Trophoblast cell (in vitro differentiated cells and primary cell): Measurements from ENCODE around the gene GON7.

ENCODE experiments used
- DNase-seq, 2 donors: peaks; one replicate each; pipeline ENCODE4 v3.0.0-alpha.2; 2016
- H2AFZ ChIP-seq: 2 replicates; pipeline ENCODE4 v1.6.1; 2013; ENCODE audit warnings: low read length, moderate library complexity, mild to moderate bottlenecking; ENCODE audit not compliant: insufficient read depth, poor library complexity
- H2AK5ac ChIP-seq: 2 replicates; pipeline ENCODE4 v1.6.1; 2013; ENCODE audit warnings: mild to moderate bottlenecking, low read length
- H2BK120ac ChIP-seq: 2 replicates; pipeline ENCODE4 v1.6.1; 2013; ENCODE audit warnings: low read length, mild to moderate bottlenecking, moderate library complexity; ENCODE audit not compliant: insufficient read depth, poor library complexity
- H2BK12ac ChIP-seq: 2 replicates; pipeline ENCODE4 v1.6.1; 2013; ENCODE audit warnings: mild to moderate bottlenecking, low read length, moderate library complexity
- H2BK5ac ChIP-seq: 2 replicates; pipeline ENCODE4 v1.6.1; 2013; ENCODE audit warnings: low read length, low read depth, moderate library complexity, mild to moderate bottlenecking; ENCODE audit not compliant: poor library complexity
- H3K14ac ChIP-seq: 2 replicates; pipeline ENCODE4 v1.6.1; 2013; ENCODE audit warnings: mild to moderate bottlenecking, low read length
- H3K18ac ChIP-seq: 2 replicates; pipeline ENCODE4 v1.6.1; 2013; ENCODE audit warnings: mild to moderate bottlenecking, low read length
- H3K23ac ChIP-seq: 2 replicates; pipeline ENCODE4 v1.6.1; 2013; ENCODE audit warnings: low read length
- H3K27ac ChIP-seq: 2 replicates; pipeline ENCODE4 v1.5.1; 2013; ENCODE audit warnings: low read depth, mild to moderate bottlenecking, inconsistent platforms, low read length, moderate library complexity
- H3K27me3 ChIP-seq: 2 replicates; pipeline ENCODE4 v1.6.1; 2013; ENCODE audit warnings: inconsistent platforms, mild to moderate bottlenecking, low read length, moderate library complexity; ENCODE audit not compliant: insufficient read depth
- H3K36me3 ChIP-seq, 2 experiments: 1 replicate in 1 of 2; 2 replicates in 1 of 2; pipeline ENCODE4 v1.6.1; 2013; ENCODE audit warnings: low read length in 2 of 2, mild to moderate bottlenecking in 2 of 2, moderate library complexity in 1 of 2; ENCODE audit not compliant: insufficient read depth in 2 of 2, control insufficient read depth in 1 of 2
- H3K4ac ChIP-seq: 2 replicates; pipeline ENCODE4 v1.6.1; 2013; ENCODE audit warnings: low read depth, mild to moderate bottlenecking, low read length, moderate library complexity
- H3K4me1 ChIP-seq, 2 experiments: 1 replicate in 1 of 2; 2 replicates in 1 of 2; pipeline ENCODE4 v1.6.1; 2013; ENCODE audit warnings: low read length in 2 of 2, mild to moderate bottlenecking in 2 of 2, moderate library complexity in 1 of 2; ENCODE audit not compliant: insufficient read depth in 2 of 2, control insufficient read depth in 1 of 2
- H3K4me2 ChIP-seq: 2 replicates; pipeline ENCODE4 v1.6.1; 2013; ENCODE audit warnings: inconsistent platforms, mild to moderate bottlenecking, low read length, moderate library complexity
- H3K4me3 ChIP-seq: 2 replicates; pipeline ENCODE4 v1.5.1; 2013; ENCODE audit warnings: mild to moderate bottlenecking, low read depth, low read length, inconsistent platforms
- H3K79me1 ChIP-seq: one replicate; pipeline ENCODE4 v1.6.1; 2013; ENCODE audit warnings: low read length
- H3K79me2 ChIP-seq: 2 replicates; pipeline ENCODE4 v1.6.1; 2013; ENCODE audit warnings: low read length, mild to moderate bottlenecking; ENCODE audit not compliant: control insufficient read depth, insufficient read depth, poor library complexity
- H3K9ac ChIP-seq: 2 replicates; pipeline ENCODE4 v1.6.1; 2013; ENCODE audit warnings: mild to moderate bottlenecking, low read length
- H3K9me3 ChIP-seq: 2 replicates; pipeline ENCODE4 v1.6.1; 2013; ENCODE audit warnings: low read depth, mild to moderate bottlenecking, control low read depth, inconsistent platforms, low read length; ENCODE audit not compliant: insufficient read depth
- H4K12ac ChIP-seq: 2 replicates; pipeline ENCODE4 v1.6.1; 2013; ENCODE audit warnings: low read depth, mild to moderate bottlenecking, low read length, moderate library complexity
- H4K8ac ChIP-seq: 2 replicates; pipeline ENCODE4 v1.6.1; 2013; ENCODE audit warnings: low read depth, mild to moderate bottlenecking, low read length, moderate library complexity
- H4K91ac ChIP-seq: one replicate; pipeline ENCODE4 v1.6.1; 2013; ENCODE audit warnings: low read depth, mild to moderate bottlenecking, low read length, moderate library complexity
- WGBS: extraction: QIAGEN DNeasy Blood & Tissue Kit; methylation state at CpG from one replicate; pipeline ENCODE4 v1.1.7; 2013; ENCODE audit warnings: missing lambda C conversion rate; ENCODE audit not compliant: insufficient read length, insufficient coverage; ENCODE audit errors: extremely low coverage; 5-methylcytosine and 5-hydroxymethylcytosine counted together

The GON7 gene

DNA sequence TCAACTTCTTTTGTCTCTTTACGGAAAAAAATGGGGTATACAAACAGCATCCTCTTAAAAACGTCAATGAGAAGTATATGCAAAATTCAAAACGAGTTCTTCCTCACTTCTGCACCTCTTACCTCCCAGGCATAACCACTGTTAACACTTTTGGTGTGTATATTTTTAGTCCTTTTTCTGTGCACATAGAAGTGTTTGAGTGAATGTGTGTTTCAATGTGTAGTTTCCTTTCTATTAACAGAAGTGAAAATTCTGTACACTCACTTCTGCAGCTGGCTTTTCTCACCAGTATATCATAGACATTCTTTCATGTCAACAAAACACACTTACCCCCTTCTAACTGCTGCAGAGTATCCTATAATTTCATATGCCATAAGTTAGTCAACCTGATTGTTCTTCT is 5.6 kb upstream of the GON7 start:
- no peak overlapping the region for H2BK120ac ChIP-seq
- H2BK5ac ChIP-seq = no peak overlapping the region
- no peak overlapping the region for H2AK5ac ChIP-seq
- H3K4me1 ChIP-seq = peaks cover 0 to 3% of the 10 kb centered on the region in 2 experiments
- peaks cover under 1% of the 10 kb centered on the region for H3K79me1 ChIP-seq
- no peak overlapping the region for H2AFZ ChIP-seq
- H3K9ac ChIP-seq = no peak overlapping the region
- WGBS = no CpG with 5 or more reads among the region's 3 CpGs
- H3K4me3 ChIP-seq = no peak overlapping the region
- no peak overlapping the region for H3K4ac ChIP-seq
- no peak overlapping the region for H3K14ac ChIP-seq
- H2BK12ac ChIP-seq = no peak overlapping the region
- no peaks in the 10 kb centered on the region for H3K27me3 ChIP-seq
- no peak for DNase-seq
- H4K12ac ChIP-seq = no peak overlapping the region
- H3K23ac ChIP-seq = no peak overlapping the region
- no peak overlapping the region for H3K18ac ChIP-seq
- no peaks in the 10 kb centered on the region for H3K9me3 ChIP-seq
- H3K79me2 ChIP-seq = no peaks in the 10 kb centered on the region
- H3K36me3 ChIP-seq = peaks cover 12 to 18% of the 10 kb centered on the region in 2 experiments
- no peak overlapping the region for H4K91ac ChIP-seq
- H4K8ac ChIP-seq = no peak overlapping the region
- H3K4me2 ChIP-seq = no peak overlapping the region
- H3K27ac ChIP-seq = no peak overlapping the region

DNA sequence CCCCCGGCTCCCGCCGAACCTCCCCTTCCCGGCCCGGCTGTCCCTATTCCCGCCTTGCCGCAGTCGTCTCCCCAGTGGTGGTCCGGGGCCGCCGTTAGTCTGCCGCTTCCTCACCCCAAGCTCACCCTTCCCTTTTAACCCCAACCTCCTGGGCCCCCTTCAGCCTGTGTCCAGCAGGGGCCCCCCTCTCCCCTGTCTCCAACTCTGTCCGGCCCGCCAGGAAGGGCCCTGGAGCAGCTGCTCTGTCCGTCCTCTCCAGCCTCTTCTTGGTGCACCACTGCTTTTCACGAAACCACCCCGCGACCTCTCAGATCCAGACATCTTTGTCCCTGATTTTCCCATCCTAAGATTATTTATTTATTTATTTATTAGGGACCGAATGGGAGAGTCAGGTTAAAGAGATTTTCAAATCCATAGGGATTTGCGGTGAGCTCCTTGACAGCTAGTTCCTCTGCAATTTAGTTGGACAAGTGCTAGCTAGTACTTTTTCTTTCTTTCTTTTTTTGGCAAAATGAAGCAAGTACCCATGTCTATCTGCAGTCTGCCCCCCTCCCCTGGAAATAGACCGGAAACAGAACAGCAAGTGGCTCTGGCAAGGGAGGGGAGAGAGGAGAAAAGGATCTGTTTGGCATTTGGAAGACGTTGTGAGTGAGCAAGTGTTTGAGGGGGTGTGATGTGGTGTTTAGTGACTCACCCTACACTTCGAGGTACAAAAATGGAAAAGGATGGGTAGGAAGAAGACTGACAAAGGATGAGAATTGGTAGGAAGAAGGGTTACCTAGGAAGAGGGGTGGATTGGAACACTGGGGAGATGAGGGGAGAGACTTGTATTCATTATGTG is 823 bp upstream of the GON7 start:
- no peaks in the 10 kb centered on the region for H3K9me3 ChIP-seq
- H3K79me1 ChIP-seq = peaks cover 6% of the 10 kb centered on the region
- H2BK12ac ChIP-seq = no peak overlapping the region
- H4K91ac ChIP-seq = peak overlapping the region; percentile 10
- H3K27me3 ChIP-seq = no peaks in the 10 kb centered on the region
- H3K23ac ChIP-seq = peak overlapping the region; percentile 10
- peaks cover 2 to 5% of the 10 kb centered on the region in 2 experiments for H3K36me3 ChIP-seq
- H3K4me1 ChIP-seq = peaks cover 0 to 5% of the 10 kb centered on the region in 2 experiments
- H3K27ac ChIP-seq = peak overlapping the region; percentile 45
- peak overlapping the region; percentile 9 for H3K14ac ChIP-seq
- H2AFZ ChIP-seq = peak overlapping the region; percentile 86
- H3K4ac ChIP-seq = peak overlapping the region; percentile 43
- peak overlapping the region; percentile 26 for H3K18ac ChIP-seq
- H2BK120ac ChIP-seq = peak overlapping the region; percentile 61
- peak overlapping the region; percentile 48 for H4K12ac ChIP-seq
- H3K79me2 ChIP-seq = peaks cover 5% of the 10 kb centered on the region
- H3K4me2 ChIP-seq = peak overlapping the region; percentile 85
- no CpG with 5 or more reads among the region's 23 CpGs for WGBS
- H3K4me3 ChIP-seq = peak overlapping the region; percentile 93
- H4K8ac ChIP-seq = peak overlapping the region; percentile 44
- H2AK5ac ChIP-seq = no peak overlapping the region
- H2BK5ac ChIP-seq = peak overlapping the region; percentile 15
- H3K9ac ChIP-seq = peak overlapping the region; percentile 85
- peak in 1 of 2 donors; percentile 35 for DNase-seq

DNA sequence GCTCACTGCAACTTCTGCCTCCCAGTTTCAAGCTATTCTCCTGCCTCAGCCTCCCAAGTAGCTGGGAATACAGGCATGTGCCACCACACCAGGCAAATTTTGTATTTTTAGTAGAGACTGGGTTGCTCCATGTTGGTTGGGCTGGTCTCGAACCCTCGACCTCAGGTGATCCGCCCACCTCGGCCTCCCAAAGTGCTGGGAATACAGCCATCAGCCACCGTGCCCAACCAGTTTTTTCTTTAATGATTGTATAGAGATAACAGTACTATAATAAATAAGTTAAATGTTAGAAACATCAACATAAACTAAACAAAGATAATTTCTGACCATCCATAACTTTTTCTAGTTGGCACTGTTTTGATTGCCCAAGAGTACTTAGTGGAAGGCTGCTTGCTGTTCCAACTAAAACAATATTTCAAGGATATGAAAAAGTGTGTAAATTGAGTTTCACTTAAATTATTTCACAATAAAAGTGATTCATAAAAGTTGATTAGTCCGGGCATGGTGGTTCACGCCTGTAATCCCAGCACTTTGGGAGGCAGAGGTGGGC is 5.6 kb downstream of the GON7 start:
- H3K9me3 ChIP-seq = no peaks in the 10 kb centered on the region
- H3K27me3 ChIP-seq = no peaks in the 10 kb centered on the region
- DNase-seq = no peak
- H3K18ac ChIP-seq = no peak overlapping the region
- no peak overlapping the region for H3K27ac ChIP-seq
- no peak overlapping the region for H4K8ac ChIP-seq
- no peak overlapping the region for H3K23ac ChIP-seq
- WGBS = no CpG with 5 or more reads among the region's 7 CpGs
- H2BK120ac ChIP-seq = no peak overlapping the region
- H4K12ac ChIP-seq = no peak overlapping the region
- no peak overlapping the region for H4K91ac ChIP-seq
- H2BK5ac ChIP-seq = no peak overlapping the region
- peaks cover 0 to 4% of the 10 kb centered on the region in 2 experiments for H3K36me3 ChIP-seq
- H3K14ac ChIP-seq = no peak overlapping the region
- no peaks in the 10 kb centered on the region for H3K79me1 ChIP-seq
- H3K4me3 ChIP-seq = no peak overlapping the region
- no peak overlapping the region for H2BK12ac ChIP-seq
- no peak overlapping the region for H3K9ac ChIP-seq
- H2AFZ ChIP-seq = no peak overlapping the region
- H3K4me1 ChIP-seq = peaks cover 0 to 2% of the 10 kb centered on the region in 2 experiments
- H2AK5ac ChIP-seq = no peak overlapping the region
- no peaks in the 10 kb centered on the region for H3K79me2 ChIP-seq
- H3K4me2 ChIP-seq = no peak overlapping the region
- no peak overlapping the region for H3K4ac ChIP-seq

DNA sequence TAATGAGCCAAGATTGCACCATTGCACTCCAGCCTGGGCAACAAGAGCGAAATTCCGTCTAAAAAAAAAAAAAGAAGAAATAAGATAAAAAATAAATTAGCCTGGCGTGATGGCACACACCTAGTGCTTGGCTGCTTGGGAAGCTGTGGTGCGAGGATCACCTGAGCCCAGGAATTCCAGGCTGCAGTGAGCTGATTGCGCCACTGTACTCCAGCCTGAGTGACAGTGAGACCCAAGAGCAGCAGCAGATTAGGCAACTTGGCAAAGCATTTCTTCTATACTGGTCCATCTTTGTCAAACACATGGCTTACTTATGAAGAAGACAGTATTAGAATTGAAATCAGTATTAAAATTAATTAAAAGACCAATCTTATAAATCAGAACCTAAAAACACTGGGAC is 6.3 kb downstream of the GON7 start:
- H4K91ac ChIP-seq = no peak overlapping the region
- no peak overlapping the region for H2BK12ac ChIP-seq
- H3K4ac ChIP-seq = no peak overlapping the region
- WGBS = no CpG with 5 or more reads among the region's 5 CpGs
- H3K9me3 ChIP-seq = no peaks in the 10 kb centered on the region
- no peak overlapping the region for H3K27ac ChIP-seq
- no peak overlapping the region for H4K8ac ChIP-seq
- no peaks in the 10 kb centered on the region for H3K79me1 ChIP-seq
- H3K27me3 ChIP-seq = no peaks in the 10 kb centered on the region
- no peak overlapping the region for H2BK5ac ChIP-seq
- H2BK120ac ChIP-seq = no peak overlapping the region
- no peak overlapping the region for H3K4me2 ChIP-seq
- H2AFZ ChIP-seq = no peak overlapping the region
- H3K79me2 ChIP-seq = no peaks in the 10 kb centered on the region
- H2AK5ac ChIP-seq = no peak overlapping the region
- no peak overlapping the region for H3K9ac ChIP-seq
- no peak overlapping the region for H3K14ac ChIP-seq
- no peak for DNase-seq
- H3K4me3 ChIP-seq = no peak overlapping the region
- peaks cover 0 to 4% of the 10 kb centered on the region in 2 experiments for H3K36me3 ChIP-seq
- no peak overlapping the region for H4K12ac ChIP-seq
- no peaks in the 10 kb centered on the region for H3K4me1 ChIP-seq
- no peak overlapping the region for H3K18ac ChIP-seq
- no peak overlapping the region for H3K23ac ChIP-seq
